Panc1 (cell line): ENCODE measurements around the gene RHBDL3. TPM values are rescaled to one million over a fixed set of nuclear protein-coding genes. Genes with fewer than 3 reads are reported as not detected.

Source experiments
- ATAC-seq: fragments of 200-7000 bp; cut with Tn5 transposase; 2 replicates; pipeline ENCODE4 v1.9.1; 2020; ENCODE audit warnings: mild to moderate bottlenecking, moderate library complexity
- BruUV-seq: library from RNA; stranded (reverse); fragments of 400-500 nt; replicated peaks from 2 replicates; lab custom pipeline; 2021; lab: Mats Ljungman, UMichigan
- CTCF ChIA-PET: fragments of 300-600 bp; sonication (Branson Sonifier 250); formaldehyde crosslinking; loops from one replicate; lab custom pipeline; 2022; ENCODE audit warnings: antibody characterized with exemption; lab: Charles Lee
- POLR2A ChIA-PET: fragments of 300-600 bp; sonication (Branson Sonifier 250); formaldehyde crosslinking; loops from one replicate; lab custom pipeline; 2022; ENCODE audit warnings: antibody characterized with exemption; lab: Charles Lee
- DNase-seq: peaks from one replicate; pipeline ENCODE4 v3.0.0-alpha.2; 2010; ENCODE audit warnings: low read depth, low spot score
- H3K27ac ChIP-seq: 2 replicates; pipeline ENCODE4 v1.5.1; 2011; ENCODE audit warnings: mild to moderate bottlenecking, low read length, inconsistent platforms
- H3K27me3 ChIP-seq: fragments of 200-500 bp; sonication (Bioruptor generic); 2 replicates; pipeline ENCODE4 v1.6.0; 2014; ENCODE audit warnings: low read length, inconsistent platforms; ENCODE audit not compliant: control insufficient read depth, insufficient read depth
- H3K36me3 ChIP-seq: fragments of 200-500 bp; sonication (Bioruptor generic); 2 replicates; pipeline ENCODE4 v1.5.1; 2014; ENCODE audit warnings: inconsistent platforms, mild to moderate bottlenecking, low read length, moderate library complexity; ENCODE audit not compliant: control insufficient read depth, insufficient read depth
- H3K4me1 ChIP-seq: 2 replicates; pipeline ENCODE4 v1.5.1; 2011; ENCODE audit warnings: inconsistent platforms, mild to moderate bottlenecking, low read length, moderate library complexity; ENCODE audit not compliant: control insufficient read depth, insufficient read depth
- H3K4me3 ChIP-seq, 2 experiments: 2 replicates each; pipeline ENCODE4 v1.5.1; 2011 to 2012; ENCODE audit warnings: low read depth in 2 of 2, low read length in 2 of 2, mild to moderate bottlenecking in 2 of 2, inconsistent platforms in 1 of 2, moderate library complexity in 1 of 2
- H3K9me3 ChIP-seq: fragments of 200-500 bp; sonication (Bioruptor generic); 2 replicates; pipeline ENCODE4 v1.5.1; 2014; ENCODE audit warnings: low read depth, mild to moderate bottlenecking, inconsistent platforms, low read length, moderate library complexity; ENCODE audit not compliant: control insufficient read depth, insufficient read depth
- POLR2AphosphoS5 ChIP-seq: IDR thresholded peaks from 2 replicates; pipeline ENCODE4 v1.6.1; 2012; ENCODE audit warnings: mild to moderate bottlenecking, low read depth, low read length, moderate library complexity
- SIN3A ChIP-seq: IDR thresholded peaks from 2 replicates; pipeline ENCODE4 v1.6.1; 2012; ENCODE audit warnings: low read depth, mild to moderate bottlenecking, low read length, moderate library complexity, borderline replicate concordance; ENCODE audit not compliant: insufficient read depth
- TCF7L2 ChIP-seq: IDR thresholded peaks from 2 replicates; pipeline ENCODE4 v1.6.1; 2011; ENCODE audit warnings: mild to moderate bottlenecking, low read depth, low read length, inconsistent platforms
- in situ Hi-C: cut with HindIII; loops from 2 replicates; pipeline ENCODE4 v1.10.0; 2016; ENCODE audit warnings: low sequenced_read_pairs, low pct_unique_long_range_greater_than_20kb
- intact Hi-C: fragments of 100-400 bp; cut with micrococcal nuclease; formaldehyde crosslinking; loops from one replicate; pipeline ENCODE4 v1.10.0; 2022; ENCODE audit not compliant: unreplicated experiment
- total RNA-seq: library from RNA; stranded (reverse); gene quantifications from one replicate; pipeline ENCODE4 v1.2.1, GENCODE V29; 2021; ENCODE audit not compliant: unreplicated experiment
- TF ChIP-seq, protein P1 (sequence below): fragments of 450-650 bp; IDR thresholded peaks from 2 replicates; pipeline ENCODE4 v1.5.1; 2017; ENCODE audit warnings: mild to moderate bottlenecking
- TF ChIP-seq, protein P2 (sequence below), 2 experiments: IDR thresholded peaks; 2 replicates each; pipeline ENCODE4 v1.6.1; 2011 to 2012; ENCODE audit warnings: low read depth in 2 of 2, control low read depth in 1 of 2, low read length in 1 of 2, mild to moderate bottlenecking in 1 of 2, moderate library complexity in 1 of 2; ENCODE audit not compliant: insufficient read depth in 1 of 2

The RHBDL3 gene
- total RNA-seq, 1 experiment from 2014 or later = 3.2 TPM

DNA sequence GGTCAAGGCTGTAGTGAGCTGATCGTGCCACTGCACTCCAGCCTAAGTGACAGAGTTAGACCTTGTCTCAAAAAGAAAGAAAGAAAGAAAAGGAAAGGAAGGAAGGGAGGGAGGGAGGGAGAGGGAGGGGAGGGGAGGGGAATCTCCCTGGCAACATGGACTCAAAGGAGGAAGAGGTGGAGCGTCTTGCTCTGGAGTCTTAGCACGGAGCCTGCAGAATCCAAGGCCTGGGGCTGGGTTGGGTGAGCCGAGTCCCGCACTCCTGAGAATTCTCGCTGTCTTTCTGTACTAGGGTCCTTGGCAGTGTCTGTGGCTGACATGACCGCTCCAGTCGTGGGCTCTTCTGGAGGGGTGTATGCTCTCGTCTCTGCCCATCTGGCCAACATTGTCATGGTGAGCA lies 39.4 kb downstream of the RHBDL3 start:
- ChIA-PET CTCF (no interaction called here), POLR2A (interaction anchor here (0.7 kb wide), 1 partner anchor 12 kb away, joined by 4 read pairs; no protein-coding TSS in a partner anchor)
- in situ Hi-C loops = no loop called here
- TF ChIP-seq, protein P1, sequence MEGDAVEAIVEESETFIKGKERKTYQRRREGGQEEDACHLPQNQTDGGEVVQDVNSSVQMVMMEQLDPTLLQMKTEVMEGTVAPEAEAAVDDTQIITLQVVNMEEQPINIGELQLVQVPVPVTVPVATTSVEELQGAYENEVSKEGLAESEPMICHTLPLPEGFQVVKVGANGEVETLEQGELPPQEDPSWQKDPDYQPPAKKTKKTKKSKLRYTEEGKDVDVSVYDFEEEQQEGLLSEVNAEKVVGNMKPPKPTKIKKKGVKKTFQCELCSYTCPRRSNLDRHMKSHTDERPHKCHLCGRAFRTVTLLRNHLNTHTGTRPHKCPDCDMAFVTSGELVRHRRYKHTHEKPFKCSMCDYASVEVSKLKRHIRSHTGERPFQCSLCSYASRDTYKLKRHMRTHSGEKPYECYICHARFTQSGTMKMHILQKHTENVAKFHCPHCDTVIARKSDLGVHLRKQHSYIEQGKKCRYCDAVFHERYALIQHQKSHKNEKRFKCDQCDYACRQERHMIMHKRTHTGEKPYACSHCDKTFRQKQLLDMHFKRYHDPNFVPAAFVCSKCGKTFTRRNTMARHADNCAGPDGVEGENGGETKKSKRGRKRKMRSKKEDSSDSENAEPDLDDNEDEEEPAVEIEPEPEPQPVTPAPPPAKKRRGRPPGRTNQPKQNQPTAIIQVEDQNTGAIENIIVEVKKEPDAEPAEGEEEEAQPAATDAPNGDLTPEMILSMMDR = no peak
- TF ChIP-seq POLR2AphosphoS5 = no peak
- TF ChIP-seq, protein P2, sequence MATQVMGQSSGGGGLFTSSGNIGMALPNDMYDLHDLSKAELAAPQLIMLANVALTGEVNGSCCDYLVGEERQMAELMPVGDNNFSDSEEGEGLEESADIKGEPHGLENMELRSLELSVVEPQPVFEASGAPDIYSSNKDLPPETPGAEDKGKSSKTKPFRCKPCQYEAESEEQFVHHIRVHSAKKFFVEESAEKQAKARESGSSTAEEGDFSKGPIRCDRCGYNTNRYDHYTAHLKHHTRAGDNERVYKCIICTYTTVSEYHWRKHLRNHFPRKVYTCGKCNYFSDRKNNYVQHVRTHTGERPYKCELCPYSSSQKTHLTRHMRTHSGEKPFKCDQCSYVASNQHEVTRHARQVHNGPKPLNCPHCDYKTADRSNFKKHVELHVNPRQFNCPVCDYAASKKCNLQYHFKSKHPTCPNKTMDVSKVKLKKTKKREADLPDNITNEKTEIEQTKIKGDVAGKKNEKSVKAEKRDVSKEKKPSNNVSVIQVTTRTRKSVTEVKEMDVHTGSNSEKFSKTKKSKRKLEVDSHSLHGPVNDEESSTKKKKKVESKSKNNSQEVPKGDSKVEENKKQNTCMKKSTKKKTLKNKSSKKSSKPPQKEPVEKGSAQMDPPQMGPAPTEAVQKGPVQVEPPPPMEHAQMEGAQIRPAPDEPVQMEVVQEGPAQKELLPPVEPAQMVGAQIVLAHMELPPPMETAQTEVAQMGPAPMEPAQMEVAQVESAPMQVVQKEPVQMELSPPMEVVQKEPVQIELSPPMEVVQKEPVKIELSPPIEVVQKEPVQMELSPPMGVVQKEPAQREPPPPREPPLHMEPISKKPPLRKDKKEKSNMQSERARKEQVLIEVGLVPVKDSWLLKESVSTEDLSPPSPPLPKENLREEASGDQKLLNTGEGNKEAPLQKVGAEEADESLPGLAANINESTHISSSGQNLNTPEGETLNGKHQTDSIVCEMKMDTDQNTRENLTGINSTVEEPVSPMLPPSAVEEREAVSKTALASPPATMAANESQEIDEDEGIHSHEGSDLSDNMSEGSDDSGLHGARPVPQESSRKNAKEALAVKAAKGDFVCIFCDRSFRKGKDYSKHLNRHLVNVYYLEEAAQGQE (IDR thresholded peaks at IDR 0.05; ENCODE audit: insufficient read depth in 1 of 2, low read depth in 2 of 2, low read length in 1 of 2) = no peak
- TF ChIP-seq TCF7L2 = no peak
- TF ChIP-seq SIN3A = no peak
- no peak overlapping the region for H3K27ac ChIP-seq
- ATAC-seq (no peak), DNase-seq (no peak)
- H3K27me3 ChIP-seq = no peaks in the 10 kb centered on the region
- H3K36me3 ChIP-seq = no peaks in the 10 kb centered on the region
- H3K9me3 ChIP-seq = no peaks in the 10 kb centered on the region
- intact Hi-C loops = no loop called here
- peaks cover 11% of the 10 kb centered on the region for H3K4me1 ChIP-seq
- no TSS peak for BruUV-seq
- no peak overlapping the region for H3K4me3 ChIP-seq

DNA sequence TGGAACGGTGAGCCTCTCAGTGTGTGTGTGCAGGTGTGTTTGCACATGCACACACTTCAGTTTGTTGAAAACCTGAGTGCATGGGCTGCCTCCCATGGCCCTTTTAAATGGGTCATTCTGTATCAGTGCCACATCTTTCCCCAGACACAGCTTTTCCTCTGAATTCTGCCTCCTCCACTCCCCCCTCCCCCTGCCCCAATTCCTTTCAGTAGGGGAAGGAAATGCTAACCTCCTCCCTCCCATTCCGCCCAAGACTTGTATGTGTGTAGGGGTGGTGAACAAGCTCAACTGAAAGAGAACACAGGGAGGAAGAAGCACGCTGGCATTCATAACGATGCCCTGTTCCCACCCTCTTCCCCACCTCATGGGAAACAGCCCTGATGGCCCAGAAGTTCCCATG lies 42.0 kb downstream of the RHBDL3 start:
- no TSS peak for BruUV-seq
- Histone ChIP-seq H3K9me3 (no peaks in the 10 kb centered on the region), H3K36me3 (no peaks in the 10 kb centered on the region), H3K4me3 (no peak overlapping the region), H3K4me1 (peaks cover 14% of the 10 kb centered on the region), H3K27me3 (no peaks in the 10 kb centered on the region), H3K27ac (no peak overlapping the region)
- intact Hi-C loops = no loop called here
- TF ChIP-seq POLR2AphosphoS5 (no peak), SIN3A (no peak), TCF7L2 (no peak)
- TF ChIP-seq, protein P2 (IDR thresholded peaks at IDR 0.05; ENCODE audit: insufficient read depth in 1 of 2, low read depth in 2 of 2, low read length in 1 of 2) = no peak
- TF ChIP-seq, protein P1 = no peak
- no peak for DNase-seq
- ATAC-seq = no peak
- in situ Hi-C loops = no loop called here
- POLR2A ChIA-PET = no interaction called here
- CTCF ChIA-PET = interaction anchor here (0.5 kb wide), 1 partner anchor 113 kb away, joined by 3 read pairs; no protein-coding TSS in a partner anchor
